ENCODE results near the gene CRISPLD2.

Gene CRISPLD2

DNA sequence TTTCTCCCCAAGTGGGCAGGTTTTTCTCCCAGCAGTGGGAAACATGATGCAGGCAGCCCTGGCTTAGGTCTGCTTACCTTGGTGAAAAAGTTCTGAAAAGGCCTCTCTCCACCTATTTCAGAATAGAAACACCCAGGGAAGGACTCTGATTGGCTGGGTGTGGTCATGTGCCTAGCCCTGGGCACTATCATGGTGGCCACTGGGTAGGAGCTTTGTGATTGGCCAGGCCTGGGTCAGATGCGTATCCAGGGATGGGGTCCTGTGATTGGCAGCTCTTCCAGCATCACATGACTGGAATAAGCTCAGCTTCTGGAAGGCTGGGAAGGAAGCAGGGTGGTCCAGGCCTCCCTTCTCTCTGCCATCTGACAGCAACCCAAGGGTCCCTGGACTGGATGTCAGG is 138.0 kb downstream of the CRISPLD2 start:
- TF ChIP-seq EZH2 (optimal IDR thresholded peaks at IDR 0.05; ENCODE audit: low read depth, low read length) (no peak), EZH2phosphoT487 (IDR thresholded peaks at IDR 0.05; ENCODE audit: low read length) (no peak)
- TF ChIP-seq, protein P1, sequence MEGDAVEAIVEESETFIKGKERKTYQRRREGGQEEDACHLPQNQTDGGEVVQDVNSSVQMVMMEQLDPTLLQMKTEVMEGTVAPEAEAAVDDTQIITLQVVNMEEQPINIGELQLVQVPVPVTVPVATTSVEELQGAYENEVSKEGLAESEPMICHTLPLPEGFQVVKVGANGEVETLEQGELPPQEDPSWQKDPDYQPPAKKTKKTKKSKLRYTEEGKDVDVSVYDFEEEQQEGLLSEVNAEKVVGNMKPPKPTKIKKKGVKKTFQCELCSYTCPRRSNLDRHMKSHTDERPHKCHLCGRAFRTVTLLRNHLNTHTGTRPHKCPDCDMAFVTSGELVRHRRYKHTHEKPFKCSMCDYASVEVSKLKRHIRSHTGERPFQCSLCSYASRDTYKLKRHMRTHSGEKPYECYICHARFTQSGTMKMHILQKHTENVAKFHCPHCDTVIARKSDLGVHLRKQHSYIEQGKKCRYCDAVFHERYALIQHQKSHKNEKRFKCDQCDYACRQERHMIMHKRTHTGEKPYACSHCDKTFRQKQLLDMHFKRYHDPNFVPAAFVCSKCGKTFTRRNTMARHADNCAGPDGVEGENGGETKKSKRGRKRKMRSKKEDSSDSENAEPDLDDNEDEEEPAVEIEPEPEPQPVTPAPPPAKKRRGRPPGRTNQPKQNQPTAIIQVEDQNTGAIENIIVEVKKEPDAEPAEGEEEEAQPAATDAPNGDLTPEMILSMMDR (IDR thresholded peaks at IDR 0.05; ENCODE audit: low read length) = no peak
- no peak overlapping the region for H3K9ac ChIP-seq (ENCODE audit: low read length)
- no peaks in the 10 kb centered on the region for H3F3A ChIP-seq (ENCODE audit: insufficient read depth, low read length)
- H3K4me1 ChIP-seq (ENCODE audit: low read length) = no peaks in the 10 kb centered on the region
- no peak overlapping the region for H3K4me3 ChIP-seq (ENCODE audit: low read length)
- H2AFZ ChIP-seq (ENCODE audit: low read length) = no peak overlapping the region
- no peak overlapping the region for H3K27ac ChIP-seq (ENCODE audit: low read length)
- no peaks in the 10 kb centered on the region for H3K9me2 ChIP-seq (replicated peaks; ENCODE audit: insufficient read depth, low read length)
- H3K36me3 ChIP-seq (replicated peaks; ENCODE audit: insufficient read depth, low read length) = no peaks in the 10 kb centered on the region
- H3K9me3 ChIP-seq (replicated peaks; ENCODE audit: insufficient read depth, low read length) = no peaks in the 10 kb centered on the region
- H3K79me2 ChIP-seq (ENCODE audit: low read length) = no peaks in the 10 kb centered on the region
- no peaks in the 10 kb centered on the region for H4K20me1 ChIP-seq (ENCODE audit: insufficient read depth, low read length)
- no peak for DNase-seq
- H3K27me3 ChIP-seq (replicated peaks; ENCODE audit: insufficient read depth, low read length) = no peaks in the 10 kb centered on the region; the same call in 1 of the 2 replicates
- no peak overlapping the region for H3K4me2 ChIP-seq (ENCODE audit: low read depth, low read length)
